Prostate gland (tissue), 2 donors: ENCODE data around the gene PTPRJ. TPM values are rescaled to one million over a fixed set of nuclear protein-coding genes. Genes with fewer than 3 reads are reported as not detected.

Experiments used
- DNase-seq: peaks from one replicate; pipeline ENCODE4 v3.0.0-alpha.2; 2019; ENCODE audit warnings: low spot score
- H3K27ac ChIP-seq, 2 donors: fragments of 200-600 bp; sonication (generic); 2 replicates each; pipeline ENCODE4 v1.5.1; 2017 to 2019
- H3K27me3 ChIP-seq: fragments of 200-600 bp; sonication (generic); replicated peaks from 2 replicates; pipeline ENCODE4 v1.5.1; 2019; ENCODE audit not compliant: insufficient read depth
- H3K36me3 ChIP-seq, 2 donors: fragments of 200-600 bp; sonication (generic); 1 replicate in 1 of 2; 2 replicates in 1 of 2; pipeline versions ENCODE4 v1.5.1 to v1.8.1; 2017 to 2019
- H3K4me1 ChIP-seq: fragments of 200-600 bp; sonication (generic); replicated peaks from 2 replicates; pipeline ENCODE4 v1.5.1; 2019
- H3K4me3 ChIP-seq, 2 donors: fragments of 200-600 bp; sonication (generic); 2 replicates each; pipeline ENCODE4 v1.5.1; 2017 to 2019
- H3K9me3 ChIP-seq: fragments of 200-600 bp; sonication (generic); 2 replicates; pipeline ENCODE4 v1.5.1; 2017
- CTCF ChIP-seq, 4 experiments: fragments of 200-600 bp in 2 of 4; fragments of 450-650 bp in 2 of 4; sonication (generic) in 2 of 4; IDR thresholded peaks; 1 replicate in 3 of 4; 2 replicates in 1 of 4; pipeline ENCODE4 v1.5.1; 2016 to 2019; ENCODE audit warnings: antibody characterized with exemption in 4 of 4, mild to moderate bottlenecking in 2 of 4, moderate library complexity in 2 of 4
- POLR2A ChIP-seq: fragments of 450-650 bp; IDR thresholded peaks from one replicate; pipeline ENCODE4 v1.6.1; 2016; ENCODE audit warnings: antibody characterized with exemption, mild to moderate bottlenecking
- POLR2AphosphoS5 ChIP-seq: sonication (generic); formaldehyde crosslinking; IDR thresholded peaks from one replicate; pipeline ENCODE4 v1.6.1; 2017; ENCODE audit warnings: antibody characterized with exemption
- WGBS: methylation state at CpG from one replicate; pipeline ENCODE4 v1.1.5; 2018; 5-methylcytosine and 5-hydroxymethylcytosine counted together
- intact Hi-C: fragments of 100-400 bp; cut with DNase I; formaldehyde crosslinking; loops from one replicate; pipeline ENCODE4 v1.14.2; 2022
- total RNA-seq, 2 donors: library from RNA; depleted of rRNA; stranded (reverse); fragments of >200 nt; gene quantifications; one replicate each; pipeline ENCODE4 v1.1.0, GENCODE V29; 2016

PTPRJ gene
- total RNA-seq, 2 donors from 2014 or later, result 24.9 to 48.0 TPM

DNA sequence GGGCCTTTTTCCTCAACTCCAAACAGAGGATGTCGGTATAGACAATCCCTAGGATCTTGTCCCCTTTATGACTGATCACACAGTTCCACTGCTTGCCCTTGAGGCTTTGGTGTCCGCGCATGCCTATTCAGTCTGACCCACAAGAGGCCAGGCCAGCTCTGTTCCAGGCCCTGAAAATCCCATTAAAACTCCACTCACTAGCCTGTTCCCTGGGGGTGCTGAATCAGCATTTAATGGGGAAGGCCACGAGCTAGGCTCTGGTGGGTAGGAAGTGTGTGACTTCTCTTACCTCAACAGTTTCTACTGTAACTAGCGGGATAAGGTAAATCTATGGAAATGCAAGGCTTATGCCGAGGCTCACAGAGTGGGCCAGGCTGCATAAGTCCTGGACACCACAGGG, 117.7 kb downstream of the PTPRJ start:
- TF ChIP-seq POLR2A (no peak), POLR2AphosphoS5 (no peak), CTCF (IDR thresholded peaks at IDR 0.05) (no peak)
- H3K4me1 ChIP-seq, result peaks cover 5% of the 10 kb centered on the region
- no peak overlapping the region for H3K27ac ChIP-seq
- no peaks in the 10 kb centered on the region for H3K36me3 ChIP-seq
- no peaks in the 10 kb centered on the region for H3K27me3 ChIP-seq
- intact Hi-C loops, result no loop called here
- no peak overlapping the region for H3K4me3 ChIP-seq
- DNase-seq, result no peak
- 86% methylated on average over 6 of the region's 6 CpGs for WGBS
- H3K9me3 ChIP-seq, result no peaks in the 10 kb centered on the region

GRCh38 chr11:48099916-48100446, 119.6 kb downstream of the PTPRJ start:
- Histone ChIP-seq H3K27ac (no peak overlapping the region), H3K36me3 (no peaks in the 10 kb centered on the region), H3K4me1 (peaks cover 8% of the 10 kb centered on the region), H3K4me3 (no peak overlapping the region), H3K27me3 (no peaks in the 10 kb centered on the region), H3K9me3 (no peaks in the 10 kb centered on the region)
- 98% methylated on average over 6 of the region's 6 CpGs for WGBS
- no peak for DNase-seq
- intact Hi-C loops, result no loop called here
- TF ChIP-seq POLR2AphosphoS5 (no peak), POLR2A (no peak), CTCF (IDR thresholded peaks at IDR 0.05) (no peak)

DNA sequence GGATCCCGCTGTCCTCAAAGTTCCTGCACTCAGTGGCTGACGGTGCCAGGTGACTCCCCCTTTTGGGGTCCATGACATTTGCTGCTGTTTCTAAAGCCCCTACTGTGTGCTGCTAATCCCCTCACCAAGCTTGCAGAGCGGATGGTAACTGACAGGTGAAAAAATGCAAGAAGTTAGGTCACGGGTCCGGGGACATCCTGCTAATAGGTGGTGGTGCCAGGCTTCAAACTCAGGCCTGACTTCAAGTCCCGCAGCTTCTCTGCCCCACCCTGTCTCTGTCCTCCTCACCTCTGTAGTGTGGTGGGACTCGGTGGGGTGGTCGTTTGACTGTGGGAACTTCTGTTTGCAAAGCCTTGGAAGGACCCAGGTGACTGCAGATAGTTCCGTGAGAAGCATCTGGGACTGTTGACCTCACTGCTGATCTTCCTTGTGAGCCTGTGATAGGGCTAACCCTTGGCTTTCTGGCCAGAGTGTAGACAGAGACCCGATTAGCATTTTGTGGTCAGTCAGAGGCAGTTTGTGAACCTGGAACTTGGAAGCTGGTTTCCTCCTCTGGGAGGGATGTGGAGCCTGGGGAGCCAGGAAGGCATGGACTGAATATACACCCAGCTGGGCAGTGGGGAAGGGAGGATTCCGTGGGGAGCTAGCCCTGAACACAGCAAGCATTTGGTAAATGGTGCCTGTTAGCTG, 120.8 kb downstream of the PTPRJ start:
- peaks cover 8% of the 10 kb centered on the region for H3K4me1 ChIP-seq
- no peaks in the 10 kb centered on the region for H3K27me3 ChIP-seq
- H3K27ac ChIP-seq, result no peak overlapping the region
- no peaks in the 10 kb centered on the region for H3K9me3 ChIP-seq
- H3K4me3 ChIP-seq, result no peak overlapping the region
- intact Hi-C loops, result no loop called here
- no peaks in the 10 kb centered on the region for H3K36me3 ChIP-seq
- 83% methylated on average over 11 of the region's 11 CpGs for WGBS
- TF ChIP-seq POLR2A (no peak), CTCF (IDR thresholded peaks at IDR 0.05) (no peak), POLR2AphosphoS5 (no peak)
- DNase-seq, result no peak

GRCh38 chr11:48101958-48102357, 121.6 kb downstream of the PTPRJ start:
- TF ChIP-seq CTCF (IDR thresholded peaks at IDR 0.05) (no peak), POLR2A (no peak), POLR2AphosphoS5 (no peak)
- Histone ChIP-seq H3K4me1 (peaks cover 8% of the 10 kb centered on the region), H3K9me3 (no peaks in the 10 kb centered on the region), H3K4me3 (no peak overlapping the region), H3K36me3 (no peaks in the 10 kb centered on the region), H3K27ac (peak overlapping the region in 1 of 2 donors; percentile 79), H3K27me3 (no peaks in the 10 kb centered on the region)
- 69% methylated on average over 6 of the region's 6 CpGs for WGBS
- no peak for DNase-seq
- intact Hi-C loops, result no loop called here
